ENCODE results near the gene DRC7. TPM values are rescaled to one million over a fixed set of nuclear protein-coding genes. Genes with fewer than 3 reads are reported as not detected.

The DRC7 gene
- total and polyA plus RNA-seq, 9 of the 15 experiments (the other 6 are each of a cell fraction or from before 2014, with no cell fraction given) = 0.04 to 0.33 (median 0.12) TPM; not detected in 3

DNA sequence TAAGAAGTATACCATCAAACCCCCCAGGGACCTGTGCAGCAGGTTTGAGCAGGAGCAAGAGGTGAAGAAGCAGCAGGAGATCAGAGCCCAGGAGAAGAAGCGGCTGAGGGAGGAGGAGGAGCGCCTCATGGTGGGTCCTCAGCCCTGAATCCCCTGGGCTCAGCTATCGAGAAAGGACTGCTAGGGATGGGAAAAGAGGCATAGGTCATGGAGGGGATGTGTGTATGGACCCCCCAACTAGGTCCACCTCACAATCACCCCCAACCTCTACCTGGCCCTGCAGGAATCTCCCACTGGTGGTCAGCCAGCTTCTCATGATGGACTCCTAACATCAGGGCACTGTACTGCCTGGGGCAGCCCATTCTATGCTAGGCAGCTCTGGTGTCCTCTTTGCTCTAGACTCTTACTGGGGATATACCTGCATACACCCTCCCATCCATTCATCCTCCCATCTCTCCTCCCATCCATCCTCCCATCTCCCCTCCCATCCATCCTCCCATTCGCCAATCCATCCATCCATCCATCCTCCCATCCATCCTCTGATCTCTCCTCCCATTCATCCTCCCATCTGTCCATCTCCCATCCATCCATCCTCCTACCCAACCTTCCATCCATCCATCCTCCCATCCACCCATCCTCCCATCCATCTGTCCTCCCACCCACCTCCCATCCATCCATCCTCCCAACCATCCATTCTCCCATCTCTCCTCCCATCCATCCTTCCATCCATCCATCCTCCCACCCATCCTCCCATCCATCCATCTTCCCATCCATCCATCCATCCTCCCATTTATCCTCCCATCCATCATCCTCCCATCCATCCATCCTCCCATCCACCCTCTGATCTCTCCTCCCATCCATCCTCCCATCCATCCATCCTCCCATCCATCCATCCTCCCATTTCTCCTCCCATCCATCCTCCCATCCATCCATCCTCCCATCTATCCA, 10.6 kb downstream of the DRC7 start (continued):
- TF ChIP-seq, protein P1, sequence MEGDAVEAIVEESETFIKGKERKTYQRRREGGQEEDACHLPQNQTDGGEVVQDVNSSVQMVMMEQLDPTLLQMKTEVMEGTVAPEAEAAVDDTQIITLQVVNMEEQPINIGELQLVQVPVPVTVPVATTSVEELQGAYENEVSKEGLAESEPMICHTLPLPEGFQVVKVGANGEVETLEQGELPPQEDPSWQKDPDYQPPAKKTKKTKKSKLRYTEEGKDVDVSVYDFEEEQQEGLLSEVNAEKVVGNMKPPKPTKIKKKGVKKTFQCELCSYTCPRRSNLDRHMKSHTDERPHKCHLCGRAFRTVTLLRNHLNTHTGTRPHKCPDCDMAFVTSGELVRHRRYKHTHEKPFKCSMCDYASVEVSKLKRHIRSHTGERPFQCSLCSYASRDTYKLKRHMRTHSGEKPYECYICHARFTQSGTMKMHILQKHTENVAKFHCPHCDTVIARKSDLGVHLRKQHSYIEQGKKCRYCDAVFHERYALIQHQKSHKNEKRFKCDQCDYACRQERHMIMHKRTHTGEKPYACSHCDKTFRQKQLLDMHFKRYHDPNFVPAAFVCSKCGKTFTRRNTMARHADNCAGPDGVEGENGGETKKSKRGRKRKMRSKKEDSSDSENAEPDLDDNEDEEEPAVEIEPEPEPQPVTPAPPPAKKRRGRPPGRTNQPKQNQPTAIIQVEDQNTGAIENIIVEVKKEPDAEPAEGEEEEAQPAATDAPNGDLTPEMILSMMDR (IDR thresholded peaks at IDR 0.05 in 2 of 3, conservative IDR thresholded peaks at IDR 0.05 in 1 of 3; ENCODE audit: insufficient read depth in 2 of 3, low read depth in 1 of 3, low read length in 3 of 3) = no peak
- TF ChIP-seq, protein P2, sequence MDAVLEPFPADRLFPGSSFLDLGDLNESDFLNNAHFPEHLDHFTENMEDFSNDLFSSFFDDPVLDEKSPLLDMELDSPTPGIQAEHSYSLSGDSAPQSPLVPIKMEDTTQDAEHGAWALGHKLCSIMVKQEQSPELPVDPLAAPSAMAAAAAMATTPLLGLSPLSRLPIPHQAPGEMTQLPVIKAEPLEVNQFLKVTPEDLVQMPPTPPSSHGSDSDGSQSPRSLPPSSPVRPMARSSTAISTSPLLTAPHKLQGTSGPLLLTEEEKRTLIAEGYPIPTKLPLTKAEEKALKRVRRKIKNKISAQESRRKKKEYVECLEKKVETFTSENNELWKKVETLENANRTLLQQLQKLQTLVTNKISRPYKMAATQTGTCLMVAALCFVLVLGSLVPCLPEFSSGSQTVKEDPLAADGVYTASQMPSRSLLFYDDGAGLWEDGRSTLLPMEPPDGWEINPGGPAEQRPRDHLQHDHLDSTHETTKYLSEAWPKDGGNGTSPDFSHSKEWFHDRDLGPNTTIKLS (IDR thresholded peaks at IDR 0.05; ENCODE audit: borderline replicate concordance, low read depth) = no peak
- TF ChIP-seq CHCHD3 (CRISPR knock-in tag; IDR thresholded peaks at IDR 0.05) (no peak), EHMT2 (IDR thresholded peaks at IDR 0.05) (0 out of 2 replicates have a peak, but pooled peaks have one; percentile 48), NFYB (IDR thresholded peaks at IDR 0.05; ENCODE audit: extremely low read depth, insufficient read length) (no peak)

DNA sequence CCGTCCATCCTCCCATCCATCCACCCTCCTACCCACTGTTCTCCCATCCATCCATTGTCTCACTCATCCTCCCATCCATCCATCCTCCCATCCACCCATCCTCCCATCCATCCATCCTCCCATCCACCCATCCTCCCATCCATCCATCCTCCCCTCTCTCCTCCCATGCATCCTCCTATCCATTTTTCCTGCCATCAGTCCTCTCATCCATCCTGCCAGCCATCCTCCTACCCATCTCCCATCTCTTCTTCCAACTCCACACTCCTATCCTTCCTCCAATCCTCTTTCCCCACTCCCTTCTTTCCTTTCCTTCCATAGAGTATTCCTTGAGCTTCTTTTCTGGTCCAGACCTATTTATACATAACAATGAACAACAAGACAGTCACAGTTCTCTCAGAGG, 12.1 kb downstream of the DRC7 start:
- intact Hi-C loops (cut with micrococcal nuclease) = no loop called here
- Histone ChIP-seq H3K4me1 (replicated peaks in 1 of 2; ENCODE audit: control insufficient read depth in 2 of 2, insufficient read depth in 2 of 2, low read length in 2 of 2) (peaks cover 4 to 8% of the 10 kb centered on the region in 2 experiments), H3K4me3 (no peak overlapping the region), H3K9me1 (ENCODE audit: control insufficient read depth, insufficient read depth, low read length) (no peaks in the 10 kb centered on the region), H3K27ac (ENCODE audit: extremely low read depth, low read depth, low read length) (no peak overlapping the region), H3K9ac (ENCODE audit: insufficient read depth in 1 of 2, low read depth in 2 of 2, low read length in 2 of 2) (no peak overlapping the region), H3K36me3 (ENCODE audit: control insufficient read depth, insufficient read depth, low read length) (no peaks in the 10 kb centered on the region), H3K79me2 (ENCODE audit: control insufficient read depth, insufficient read depth, low read length) (no peaks in the 10 kb centered on the region), H3K4me2 (ENCODE audit: insufficient read depth, low read length) (no peak overlapping the region), H3K27me3 (ENCODE audit: control insufficient read depth in 2 of 2, insufficient read depth in 2 of 2, low read length in 2 of 2) (peaks cover 3 to 15% of the 10 kb centered on the region in 2 experiments; a peak in 3 of 5 replicates), H3K9me3 (replicated peaks; ENCODE audit: control insufficient read depth, insufficient read depth, low read depth, low read length) (no peaks in the 10 kb centered on the region), H4K20me1 (replicated peaks; ENCODE audit: control insufficient read depth, insufficient read depth, low read length) (no peaks in the 10 kb centered on the region), H2AFZ (ENCODE audit: low read depth, low read length) (no peak overlapping the region)
- DNase-seq (ENCODE audit: extremely low read depth in 1 of 4, low spot score in 3 of 4) = no peak
- BruUV-seq (replicated peaks) = no TSS peak
- in situ Hi-C loops (cut with MboI) = no loop called here
- 0% methylated on average over 1 of the region's 1 CpG for WGBS (ENCODE audit: insufficient coverage, low coverage, missing lambda C conversion rate)
- ChIA-PET CTCF (ENCODE audit: low intra/inter-chr PET ratio) (no interaction called here), POLR2A (no interaction called here)
- TF ChIP-seq ZNF263 (CRISPR knock-in tag; IDR thresholded peaks at IDR 0.05; ENCODE audit: borderline replicate concordance) (peak; percentile 59; the same call in 1 of the 2 replicates), ZSCAN29 (IDR thresholded peaks at IDR 0.05) (no peak)
- ATAC-seq = no peak
- no peak for FAIRE-seq
